WTC11 (cell line): ENCODE data around the gene MGARP. TPM values are rescaled to one million over a fixed set of nuclear protein-coding genes. Genes with fewer than 3 reads are reported as not detected.

Experiments used
- ATAC-seq: fragments of 200-7000 bp; cut with Tn5 transposase; 2 replicates; pipeline ENCODE4 v1.10.0; 2021; ENCODE audit warnings: mild to moderate bottlenecking, moderate library complexity
- CTCF ChIA-PET: fragments of 300-600 bp; sonication (Branson Sonifier 250); formaldehyde crosslinking; loops from one replicate; lab custom pipeline; 2021; ENCODE audit warnings: antibody characterized with exemption; lab: Charles Lee
- POLR2A ChIA-PET: fragments of 350-600 bp; sonication (Branson Sonifier 250); formaldehyde crosslinking; loops from one replicate; lab custom pipeline; 2021; ENCODE audit warnings: antibody characterized with exemption; lab: Charles Lee
- DNase-seq: peaks from one replicate; pipeline ENCODE4 v3.0.0; 2021; ENCODE audit warnings: low spot score
- H3K27ac Mint-ChIP-seq: 2 replicates; pipeline ENCODE4 v1.8.0; 2021; ENCODE audit warnings: mixed read lengths
- H3K27me3 Mint-ChIP-seq: 2 replicates; pipeline ENCODE4 v1.8.0; 2021; ENCODE audit warnings: low read depth, mild to moderate bottlenecking, moderate library complexity, mixed read lengths
- H3K36me3 Mint-ChIP-seq: 2 replicates; pipeline ENCODE4 v1.8.0; 2021; ENCODE audit warnings: mixed read lengths
- H3K4me1 Mint-ChIP-seq: 2 replicates; pipeline ENCODE4 v1.8.0; 2022; ENCODE audit warnings: mixed read lengths
- H3K4me3 Mint-ChIP-seq: 2 replicates; pipeline ENCODE4 v1.8.0; 2021; ENCODE audit warnings: mild to moderate bottlenecking, moderate library complexity, mixed read lengths
- H3K9me3 Mint-ChIP-seq: 2 replicates; pipeline ENCODE4 v1.8.0; 2021; ENCODE audit warnings: mixed read lengths
- CBFB ChIP-seq: sonication (generic); formaldehyde crosslinking; IDR thresholded peaks from 2 replicates; pipeline ENCODE4 v1.8.1; 2022; ENCODE audit warnings: mild to moderate bottlenecking, low read depth, missing genetic modification reagents
- ETV6 ChIP-seq: sonication (generic); formaldehyde crosslinking; IDR thresholded peaks from 2 replicates; pipeline ENCODE4 v1.8.1; 2022; ENCODE audit warnings: mild to moderate bottlenecking, missing genetic modification reagents
- GABPB1 ChIP-seq: sonication (generic); formaldehyde crosslinking; IDR thresholded peaks from 2 replicates; pipeline ENCODE4 v1.8.1; 2023; ENCODE audit warnings: mild to moderate bottlenecking, missing genetic modification reagents
- HMGA2 ChIP-seq: fragments of 250-450 bp; sonication (Bioruptor Pico); IDR thresholded peaks from 2 replicates; pipeline ENCODE4 v1.4.0; 2021; ENCODE audit warnings: mild to moderate bottlenecking, moderate library complexity
- JAZF1 ChIP-seq: fragments of 250-450 bp; sonication (Bioruptor Pico); IDR thresholded peaks from 2 replicates; pipeline ENCODE4 v1.9.0; 2021; ENCODE audit warnings: moderate library complexity, mild to moderate bottlenecking, inconsistent platforms
- JUN ChIP-seq: sonication (generic); formaldehyde crosslinking; IDR thresholded peaks from 2 replicates; pipeline ENCODE4 v1.8.0; 2023; ENCODE audit warnings: mild to moderate bottlenecking, missing genetic modification reagents
- KAT7 ChIP-seq: sonication (generic); formaldehyde crosslinking; IDR thresholded peaks from 2 replicates; pipeline ENCODE4 v1.8.1; 2023; ENCODE audit warnings: missing genetic modification reagents, mild to moderate bottlenecking, borderline replicate concordance
- MXD4 ChIP-seq: fragments of 250-450 bp; sonication (Bioruptor Pico); IDR thresholded peaks from 2 replicates; pipeline ENCODE4 v1.8.0; 2021; ENCODE audit warnings: mild to moderate bottlenecking, moderate library complexity, borderline replicate concordance
- NFATC4 ChIP-seq: fragments of 250-450 bp; sonication (Bioruptor Pico); IDR thresholded peaks from 2 replicates; pipeline ENCODE4 v1.9.0; 2021; ENCODE audit warnings: mild to moderate bottlenecking
- NFE2L1 ChIP-seq: sonication (generic); formaldehyde crosslinking; IDR thresholded peaks from 2 replicates; pipeline ENCODE4 v1.8.1; 2023; ENCODE audit warnings: missing genetic modification reagents
- NR1H2 ChIP-seq: sonication (generic); formaldehyde crosslinking; IDR thresholded peaks from 2 replicates; pipeline ENCODE4 v1.9.0; 2021; ENCODE audit warnings: mild to moderate bottlenecking, moderate library complexity, missing genetic modification reagents
- RELA ChIP-seq: sonication (generic); formaldehyde crosslinking; IDR thresholded peaks from 2 replicates; pipeline ENCODE4 v1.8.1; 2022; ENCODE audit warnings: missing genetic modification reagents, mild to moderate bottlenecking, borderline replicate concordance
- TEAD4 ChIP-seq: sonication (generic); formaldehyde crosslinking; IDR thresholded peaks from 2 replicates; pipeline ENCODE4 v1.8.0; 2022; ENCODE audit warnings: mild to moderate bottlenecking, missing genetic modification reagents
- ZNF263 ChIP-seq: sonication (generic); formaldehyde crosslinking; IDR thresholded peaks from 2 replicates; pipeline ENCODE4 v1.8.1; 2022; ENCODE audit warnings: low read depth, mild to moderate bottlenecking, moderate library complexity, missing genetic modification reagents
- ZNF416 ChIP-seq: fragments of 250-450 bp; sonication (Bioruptor Pico); IDR thresholded peaks from 2 replicates; pipeline ENCODE4 v1.9.0; 2021; ENCODE audit warnings: mild to moderate bottlenecking, inconsistent platforms
- total RNA-seq: library from RNA; stranded (reverse); gene quantifications from 3 replicates; pipeline ENCODE4 v1.2.3, GENCODE V29; 2021
- TF ChIP-seq, protein P1 (sequence below): sonication (generic); formaldehyde crosslinking; IDR thresholded peaks from 2 replicates; pipeline ENCODE4 v1.8.1; 2023; ENCODE audit warnings: mild to moderate bottlenecking, missing genetic modification reagents
- TF ChIP-seq, protein P2 (sequence below): sonication (generic); formaldehyde crosslinking; IDR thresholded peaks from 2 replicates; pipeline ENCODE4 v1.8.0; 2022; ENCODE audit warnings: missing genetic modification reagents
- TF ChIP-seq, protein P3 (sequence below): sonication (generic); formaldehyde crosslinking; IDR thresholded peaks from 2 replicates; pipeline ENCODE4 v1.8.0; 2022; ENCODE audit warnings: mild to moderate bottlenecking, missing genetic modification reagents
- TF ChIP-seq, protein P4 (sequence below): sonication (generic); formaldehyde crosslinking; IDR thresholded peaks from 2 replicates; pipeline ENCODE4 v1.8.0; 2023; ENCODE audit warnings: mild to moderate bottlenecking, missing genetic modification reagents
- TF ChIP-seq, protein P5 (sequence below): sonication (generic); formaldehyde crosslinking; IDR thresholded peaks from 2 replicates; pipeline ENCODE4 v1.8.1; 2023; ENCODE audit warnings: mild to moderate bottlenecking, moderate library complexity, missing genetic modification reagents

MGARP gene
- total RNA-seq, 1 experiment from 2014 or later: 4.6 TPM

DNA sequence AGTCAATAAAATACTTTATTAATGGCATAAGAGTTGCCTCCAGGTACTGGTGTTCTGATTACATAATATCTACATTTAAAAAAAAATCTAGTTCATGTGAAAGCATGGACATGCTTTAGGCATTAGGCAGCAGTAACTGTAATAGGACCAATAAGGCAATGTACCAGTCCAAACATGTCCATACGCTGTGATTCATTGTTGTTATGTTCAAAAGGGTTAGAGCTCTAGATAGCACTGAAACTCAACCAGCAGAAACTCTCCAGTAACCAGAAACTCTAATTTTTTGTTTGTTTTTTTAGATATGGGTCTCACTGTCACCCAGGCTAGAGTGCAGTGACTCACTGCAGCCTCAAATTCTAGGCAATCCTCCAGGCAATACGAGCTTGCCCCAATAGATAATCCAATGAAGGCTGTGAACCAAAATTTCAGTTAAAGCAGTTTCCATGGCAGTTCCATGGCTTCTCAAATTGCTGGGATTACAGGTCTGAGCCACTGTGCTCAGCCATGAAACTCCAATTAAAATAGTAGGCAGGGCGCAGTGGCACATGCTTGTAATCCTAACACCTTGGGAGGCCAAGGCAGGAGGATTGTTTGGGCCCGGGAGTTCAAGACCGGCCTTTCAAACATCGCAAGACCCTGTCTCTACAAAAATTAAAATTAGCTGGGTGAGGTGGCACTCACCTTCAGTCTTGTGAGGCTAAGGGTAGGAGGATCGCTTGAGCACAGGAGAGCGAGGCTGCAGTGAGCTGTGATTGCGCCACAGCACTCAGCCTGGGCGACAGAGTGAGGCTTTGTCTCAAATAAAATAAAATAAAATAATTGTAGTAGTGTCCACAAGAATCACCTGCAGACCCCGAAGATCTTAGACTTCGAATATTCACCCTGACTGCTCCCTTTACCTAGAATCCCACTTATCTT is 36.3 kb downstream of the MGARP start (continued):
- TF ChIP-seq, protein P1, sequence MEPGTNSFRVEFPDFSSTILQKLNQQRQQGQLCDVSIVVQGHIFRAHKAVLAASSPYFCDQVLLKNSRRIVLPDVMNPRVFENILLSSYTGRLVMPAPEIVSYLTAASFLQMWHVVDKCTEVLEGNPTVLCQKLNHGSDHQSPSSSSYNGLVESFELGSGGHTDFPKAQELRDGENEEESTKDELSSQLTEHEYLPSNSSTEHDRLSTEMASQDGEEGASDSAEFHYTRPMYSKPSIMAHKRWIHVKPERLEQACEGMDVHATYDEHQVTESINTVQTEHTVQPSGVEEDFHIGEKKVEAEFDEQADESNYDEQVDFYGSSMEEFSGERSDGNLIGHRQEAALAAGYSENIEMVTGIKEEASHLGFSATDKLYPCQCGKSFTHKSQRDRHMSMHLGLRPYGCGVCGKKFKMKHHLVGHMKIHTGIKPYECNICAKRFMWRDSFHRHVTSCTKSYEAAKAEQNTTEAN (CRISPR knock-in tag): no peak
- TF ChIP-seq NR1H2 (no peak), ZNF416 (CRISPR knock-in tag) (no peak), HMGA2 (CRISPR knock-in tag) (no peak)
- TF ChIP-seq, protein P2, sequence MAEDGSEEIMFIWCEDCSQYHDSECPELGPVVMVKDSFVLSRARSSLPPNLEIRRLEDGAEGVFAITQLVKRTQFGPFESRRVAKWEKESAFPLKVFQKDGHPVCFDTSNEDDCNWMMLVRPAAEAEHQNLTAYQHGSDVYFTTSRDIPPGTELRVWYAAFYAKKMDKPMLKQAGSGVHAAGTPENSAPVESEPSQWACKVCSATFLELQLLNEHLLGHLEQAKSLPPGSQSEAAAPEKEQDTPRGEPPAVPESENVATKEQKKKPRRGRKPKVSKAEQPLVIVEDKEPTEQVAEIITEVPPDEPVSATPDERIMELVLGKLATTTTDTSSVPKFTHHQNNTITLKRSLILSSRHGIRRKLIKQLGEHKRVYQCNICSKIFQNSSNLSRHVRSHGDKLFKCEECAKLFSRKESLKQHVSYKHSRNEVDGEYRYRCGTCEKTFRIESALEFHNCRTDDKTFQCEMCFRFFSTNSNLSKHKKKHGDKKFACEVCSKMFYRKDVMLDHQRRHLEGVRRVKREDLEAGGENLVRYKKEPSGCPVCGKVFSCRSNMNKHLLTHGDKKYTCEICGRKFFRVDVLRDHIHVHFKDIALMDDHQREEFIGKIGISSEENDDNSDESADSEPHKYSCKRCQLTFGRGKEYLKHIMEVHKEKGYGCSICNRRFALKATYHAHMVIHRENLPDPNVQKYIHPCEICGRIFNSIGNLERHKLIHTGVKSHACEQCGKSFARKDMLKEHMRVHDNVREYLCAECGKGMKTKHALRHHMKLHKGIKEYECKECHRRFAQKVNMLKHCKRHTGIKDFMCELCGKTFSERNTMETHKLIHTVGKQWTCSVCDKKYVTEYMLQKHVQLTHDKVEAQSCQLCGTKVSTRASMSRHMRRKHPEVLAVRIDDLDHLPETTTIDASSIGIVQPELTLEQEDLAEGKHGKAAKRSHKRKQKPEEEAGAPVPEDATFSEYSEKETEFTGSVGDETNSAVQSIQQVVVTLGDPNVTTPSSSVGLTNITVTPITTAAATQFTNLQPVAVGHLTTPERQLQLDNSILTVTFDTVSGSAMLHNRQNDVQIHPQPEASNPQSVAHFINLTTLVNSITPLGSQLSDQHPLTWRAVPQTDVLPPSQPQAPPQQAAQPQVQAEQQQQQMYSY: no peak

DNA sequence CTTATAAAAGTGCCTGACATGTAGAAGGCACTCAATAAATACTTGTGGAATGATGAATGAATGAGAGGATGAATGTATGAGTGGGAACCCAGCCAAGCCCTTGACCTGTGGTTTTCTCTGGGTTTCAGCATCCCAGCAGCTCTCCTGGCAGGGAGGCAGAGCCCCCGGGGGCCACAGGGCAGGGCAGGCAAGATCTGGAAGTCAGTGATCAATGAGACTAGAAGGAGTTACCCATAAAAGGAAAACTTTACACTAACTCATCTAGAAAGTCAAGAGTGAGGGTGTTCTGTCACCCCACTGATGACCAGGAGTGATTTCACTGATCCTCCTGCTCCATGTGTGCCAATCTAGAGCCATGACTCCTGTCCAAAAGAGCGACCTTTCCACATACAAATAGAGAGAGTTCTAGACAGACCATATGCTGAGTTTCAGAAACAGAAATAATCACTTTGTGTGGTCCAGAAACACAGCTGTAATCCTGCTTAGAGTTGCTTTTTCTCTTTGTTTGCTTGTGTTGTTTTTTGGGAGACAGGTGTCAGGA is 37.4 kb downstream of the MGARP start:
- H3K36me3 Mint-ChIP-seq: peaks cover 16% of the 10 kb centered on the region
- peak overlapping the region; percentile 97; the same call in 1 of the 2 replicates for H3K27ac Mint-ChIP-seq
- ATAC-seq (no peak), DNase-seq (no peak)
- peaks cover 9% of the 10 kb centered on the region for H3K9me3 Mint-ChIP-seq
- H3K27me3 Mint-ChIP-seq: no peaks in the 10 kb centered on the region
- H3K4me3 Mint-ChIP-seq: no peak overlapping the region
- H3K4me1 Mint-ChIP-seq: peaks cover 36% of the 10 kb centered on the region
- ChIA-PET CTCF (interaction anchor here (1.3 to 1.4 kb wide), 2 partner anchors 53 to 212 kb away, joined by 3 to 8 read pairs; no protein-coding TSS in a partner anchor), POLR2A (no interaction called here)
- TF ChIP-seq ZNF263 (CRISPR knock-in tag) (no peak), CBFB (no peak), ETV6 (CRISPR knock-in tag) (no peak), RELA (no peak), TEAD4 (CRISPR knock-in tag) (no peak), NFE2L1 (CRISPR knock-in tag) (no peak), JAZF1 (CRISPR knock-in tag) (no peak), KAT7 (no peak), NFATC4 (CRISPR knock-in tag) (no peak), JUN (no peak), GABPB1 (CRISPR knock-in tag) (no peak), ZNF416 (CRISPR knock-in tag) (no peak), MXD4 (no peak)
- TF ChIP-seq, protein P3, sequence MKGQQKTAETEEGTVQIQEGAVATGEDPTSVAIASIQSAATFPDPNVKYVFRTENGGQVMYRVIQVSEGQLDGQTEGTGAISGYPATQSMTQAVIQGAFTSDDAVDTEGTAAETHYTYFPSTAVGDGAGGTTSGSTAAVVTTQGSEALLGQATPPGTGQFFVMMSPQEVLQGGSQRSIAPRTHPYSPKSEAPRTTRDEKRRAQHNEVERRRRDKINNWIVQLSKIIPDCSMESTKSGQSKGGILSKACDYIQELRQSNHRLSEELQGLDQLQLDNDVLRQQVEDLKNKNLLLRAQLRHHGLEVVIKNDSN: no peak
- TF ChIP-seq, protein P4, sequence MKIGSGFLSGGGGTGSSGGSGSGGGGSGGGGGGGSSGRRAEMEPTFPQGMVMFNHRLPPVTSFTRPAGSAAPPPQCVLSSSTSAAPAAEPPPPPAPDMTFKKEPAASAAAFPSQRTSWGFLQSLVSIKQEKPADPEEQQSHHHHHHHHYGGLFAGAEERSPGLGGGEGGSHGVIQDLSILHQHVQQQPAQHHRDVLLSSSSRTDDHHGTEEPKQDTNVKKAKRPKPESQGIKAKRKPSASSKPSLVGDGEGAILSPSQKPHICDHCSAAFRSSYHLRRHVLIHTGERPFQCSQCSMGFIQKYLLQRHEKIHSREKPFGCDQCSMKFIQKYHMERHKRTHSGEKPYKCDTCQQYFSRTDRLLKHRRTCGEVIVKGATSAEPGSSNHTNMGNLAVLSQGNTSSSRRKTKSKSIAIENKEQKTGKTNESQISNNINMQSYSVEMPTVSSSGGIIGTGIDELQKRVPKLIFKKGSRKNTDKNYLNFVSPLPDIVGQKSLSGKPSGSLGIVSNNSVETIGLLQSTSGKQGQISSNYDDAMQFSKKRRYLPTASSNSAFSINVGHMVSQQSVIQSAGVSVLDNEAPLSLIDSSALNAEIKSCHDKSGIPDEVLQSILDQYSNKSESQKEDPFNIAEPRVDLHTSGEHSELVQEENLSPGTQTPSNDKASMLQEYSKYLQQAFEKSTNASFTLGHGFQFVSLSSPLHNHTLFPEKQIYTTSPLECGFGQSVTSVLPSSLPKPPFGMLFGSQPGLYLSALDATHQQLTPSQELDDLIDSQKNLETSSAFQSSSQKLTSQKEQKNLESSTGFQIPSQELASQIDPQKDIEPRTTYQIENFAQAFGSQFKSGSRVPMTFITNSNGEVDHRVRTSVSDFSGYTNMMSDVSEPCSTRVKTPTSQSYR (CRISPR knock-in tag): no peak
- TF ChIP-seq, protein P5, sequence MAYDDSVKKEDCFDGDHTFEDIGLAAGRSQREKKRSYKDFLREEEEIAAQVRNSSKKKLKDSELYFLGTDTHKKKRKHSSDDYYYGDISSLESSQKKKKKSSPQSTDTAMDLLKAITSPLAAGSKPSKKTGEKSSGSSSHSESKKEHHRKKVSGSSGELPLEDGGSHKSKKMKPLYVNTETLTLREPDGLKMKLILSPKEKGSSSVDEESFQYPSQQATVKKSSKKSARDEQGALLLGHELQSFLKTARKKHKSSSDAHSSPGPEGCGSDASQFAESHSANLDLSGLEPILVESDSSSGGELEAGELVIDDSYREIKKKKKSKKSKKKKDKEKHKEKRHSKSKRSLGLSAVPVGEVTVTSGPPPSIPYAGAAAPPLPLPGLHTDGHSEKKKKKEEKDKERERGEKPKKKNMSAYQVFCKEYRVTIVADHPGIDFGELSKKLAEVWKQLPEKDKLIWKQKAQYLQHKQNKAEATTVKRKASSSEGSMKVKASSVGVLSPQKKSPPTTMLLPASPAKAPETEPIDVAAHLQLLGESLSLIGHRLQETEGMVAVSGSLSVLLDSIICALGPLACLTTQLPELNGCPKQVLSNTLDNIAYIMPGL (CRISPR knock-in tag): no peak
